OCI-LY1 (cell line): ENCODE measurements around the gene COL9A1.

Experiments
- H2AFZ ChIP-seq: fragments of 200-600 bp; sonication (generic), shearing (Covaris generic); 2 replicates; pipeline ENCODE4 v1.6.0; 2014; ENCODE audit warnings: antibody characterized with exemption, mild to moderate bottlenecking, low read length
- H3F3A ChIP-seq: fragments of 200-600 bp; sonication (generic), shearing (Covaris generic); 2 replicates; pipeline ENCODE4 v1.6.0; 2014; ENCODE audit warnings: mild to moderate bottlenecking, antibody characterized with exemption, low read length, moderate library complexity; ENCODE audit not compliant: insufficient read depth
- H3K27ac ChIP-seq: fragments of 200-600 bp; sonication (generic); 2 replicates; pipeline ENCODE4 v1.5.1; 2014; ENCODE audit warnings: low read length, mixed run types, mild to moderate bottlenecking, low read depth; ENCODE audit not compliant: poor library complexity, severe bottlenecking
- H3K27me3 ChIP-seq: fragments of 200-600 bp; sonication (generic); 2 replicates; pipeline ENCODE4 v1.6.0; 2014; ENCODE audit warnings: antibody characterized with exemption, mild to moderate bottlenecking, low read length, moderate library complexity; ENCODE audit not compliant: insufficient read depth
- H3K36me3 ChIP-seq: fragments of 200-600 bp; sonication (generic); 2 replicates; pipeline ENCODE4 v1.6.1; 2014; ENCODE audit warnings: mild to moderate bottlenecking, antibody characterized with exemption, low read length, moderate library complexity, mixed read lengths; ENCODE audit not compliant: insufficient read depth
- H3K4me1 ChIP-seq: fragments of 200-600 bp; sonication (generic); 2 replicates; pipeline ENCODE4 v1.5.1; 2014; ENCODE audit warnings: mild to moderate bottlenecking, low read length, moderate library complexity; ENCODE audit not compliant: insufficient read depth, severe bottlenecking
- H3K4me2 ChIP-seq: fragments of 200-600 bp; sonication (generic), shearing (Covaris generic); 2 replicates; pipeline ENCODE4 v1.6.1; 2014; ENCODE audit warnings: low read length
- H3K4me3 ChIP-seq: fragments of 200-600 bp; sonication (generic); 2 replicates; pipeline ENCODE4 v1.5.1; 2014; ENCODE audit warnings: low read length, low read depth, mild to moderate bottlenecking, mixed read lengths; ENCODE audit not compliant: poor library complexity, severe bottlenecking
- H3K79me2 ChIP-seq: fragments of 200-600 bp; shearing (Covaris generic); 2 replicates; pipeline ENCODE4 v1.6.1; 2016; ENCODE audit warnings: mixed run types, low read length, mixed read lengths; ENCODE audit not compliant: insufficient read depth
- H3K9ac ChIP-seq: fragments of 200-600 bp; sonication (generic), shearing (Covaris generic); 2 replicates; pipeline ENCODE4 v1.6.1; 2014; ENCODE audit warnings: mild to moderate bottlenecking, low read length, mixed read lengths
- H3K9me2 ChIP-seq: fragments of 200-600 bp; sonication (generic), shearing (Covaris generic); 2 replicates; pipeline ENCODE4 v1.6.1; 2014; ENCODE audit warnings: low read depth, mild to moderate bottlenecking, low read length, mixed read lengths
- H3K9me3 ChIP-seq: fragments of 200-600 bp; shearing (Covaris generic); 2 replicates; pipeline ENCODE4 v1.6.1; 2014; ENCODE audit warnings: low read length, mixed read lengths
- H4K20me1 ChIP-seq: fragments of 200-600 bp; sonication (generic), shearing (Covaris generic); 2 replicates; pipeline ENCODE4 v1.6.0; 2016; ENCODE audit warnings: mild to moderate bottlenecking, low read length; ENCODE audit not compliant: insufficient read depth
- EZH2 ChIP-seq: fragments of 200-600 bp; sonication (generic), shearing (Covaris generic); IDR thresholded peaks from 2 replicates; pipeline ENCODE4 v1.8.0; 2017; ENCODE audit warnings: borderline replicate concordance, mixed run types, mild to moderate bottlenecking, antibody characterized with exemption, low read length, moderate library complexity, mixed read lengths
- TF ChIP-seq, protein P1 (sequence below): fragments of 200-600 bp; sonication (generic), shearing (Covaris generic); IDR thresholded peaks from 2 replicates; pipeline ENCODE4 v1.5.1; 2017; ENCODE audit warnings: mild to moderate bottlenecking, antibody characterized with exemption, low read length, moderate library complexity, mixed read lengths

COL9A1 gene

DNA sequence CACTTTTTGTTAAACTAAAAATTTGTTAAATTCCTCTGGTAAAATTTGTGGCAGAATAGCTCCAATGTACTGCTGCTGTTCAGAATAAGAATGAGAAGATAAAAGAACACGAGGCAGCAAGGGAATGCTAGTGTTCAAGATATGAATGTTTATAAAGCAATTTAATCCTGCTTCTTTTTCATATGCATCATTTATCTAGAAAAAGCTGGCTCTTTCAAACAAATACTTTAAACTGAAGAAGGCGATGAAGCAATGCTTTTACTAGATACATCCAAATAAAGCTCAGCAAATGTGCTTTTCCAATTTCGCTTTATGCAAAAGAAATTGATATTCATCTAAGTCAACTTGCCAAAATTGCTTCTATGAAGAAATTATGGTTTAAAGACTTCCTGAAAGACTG is 66.5 kb downstream of the COL9A1 start:
- H3K4me1 ChIP-seq, result no peaks in the 10 kb centered on the region
- no peak overlapping the region for H3K27ac ChIP-seq
- no peaks in the 10 kb centered on the region for H3K9me3 ChIP-seq
- no peaks in the 10 kb centered on the region for H3F3A ChIP-seq
- TF ChIP-seq, protein P1, sequence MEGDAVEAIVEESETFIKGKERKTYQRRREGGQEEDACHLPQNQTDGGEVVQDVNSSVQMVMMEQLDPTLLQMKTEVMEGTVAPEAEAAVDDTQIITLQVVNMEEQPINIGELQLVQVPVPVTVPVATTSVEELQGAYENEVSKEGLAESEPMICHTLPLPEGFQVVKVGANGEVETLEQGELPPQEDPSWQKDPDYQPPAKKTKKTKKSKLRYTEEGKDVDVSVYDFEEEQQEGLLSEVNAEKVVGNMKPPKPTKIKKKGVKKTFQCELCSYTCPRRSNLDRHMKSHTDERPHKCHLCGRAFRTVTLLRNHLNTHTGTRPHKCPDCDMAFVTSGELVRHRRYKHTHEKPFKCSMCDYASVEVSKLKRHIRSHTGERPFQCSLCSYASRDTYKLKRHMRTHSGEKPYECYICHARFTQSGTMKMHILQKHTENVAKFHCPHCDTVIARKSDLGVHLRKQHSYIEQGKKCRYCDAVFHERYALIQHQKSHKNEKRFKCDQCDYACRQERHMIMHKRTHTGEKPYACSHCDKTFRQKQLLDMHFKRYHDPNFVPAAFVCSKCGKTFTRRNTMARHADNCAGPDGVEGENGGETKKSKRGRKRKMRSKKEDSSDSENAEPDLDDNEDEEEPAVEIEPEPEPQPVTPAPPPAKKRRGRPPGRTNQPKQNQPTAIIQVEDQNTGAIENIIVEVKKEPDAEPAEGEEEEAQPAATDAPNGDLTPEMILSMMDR, result no peak
- TF ChIP-seq EZH2, result no peak
- no peaks in the 10 kb centered on the region for H3K36me3 ChIP-seq
- H4K20me1 ChIP-seq, result no peaks in the 10 kb centered on the region
- H3K9ac ChIP-seq, result no peak overlapping the region
- no peak overlapping the region for H2AFZ ChIP-seq
- no peak overlapping the region for H3K4me2 ChIP-seq
- H3K79me2 ChIP-seq, result no peaks in the 10 kb centered on the region
- H3K4me3 ChIP-seq, result no peak overlapping the region
- no peaks in the 10 kb centered on the region for H3K9me2 ChIP-seq
- H3K27me3 ChIP-seq, result no peaks in the 10 kb centered on the region

DNA sequence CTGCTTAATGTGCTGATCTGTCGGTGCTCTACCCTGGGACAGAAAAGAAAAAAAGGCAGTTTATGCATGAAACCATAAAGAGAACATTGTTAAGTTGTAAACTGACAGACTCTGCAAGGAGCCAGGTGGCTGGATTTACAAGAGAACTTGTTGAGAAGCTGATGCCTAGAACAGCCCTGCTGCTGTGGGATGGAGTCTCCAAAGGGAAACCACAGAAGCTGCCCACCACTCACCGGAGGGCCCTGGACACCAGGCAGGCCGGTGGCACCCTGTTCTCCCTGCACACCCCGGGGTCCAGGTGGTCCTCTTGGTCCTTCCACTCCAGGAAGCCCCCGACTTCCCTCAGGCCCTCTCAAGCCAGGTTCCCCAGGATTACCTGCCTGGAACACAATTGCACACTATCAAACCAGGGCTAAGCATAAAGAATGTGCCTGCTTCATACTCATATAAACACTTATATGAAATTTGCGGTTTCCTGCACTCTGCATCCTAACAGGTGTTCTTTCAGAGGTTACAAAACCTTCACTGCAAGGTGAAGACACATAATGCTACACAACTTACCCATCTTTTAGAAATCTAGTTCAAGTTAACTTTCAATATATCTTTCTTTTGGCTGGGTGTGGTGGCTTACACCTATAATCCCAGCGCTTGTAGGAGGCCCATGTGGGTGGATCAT is 68.2 kb downstream of the COL9A1 start:
- H3K36me3 ChIP-seq, result no peaks in the 10 kb centered on the region
- no peak overlapping the region for H3K4me3 ChIP-seq
- H3F3A ChIP-seq, result no peaks in the 10 kb centered on the region
- no peaks in the 10 kb centered on the region for H4K20me1 ChIP-seq
- no peak overlapping the region for H3K9ac ChIP-seq
- H3K4me1 ChIP-seq, result no peaks in the 10 kb centered on the region
- H3K9me2 ChIP-seq, result no peaks in the 10 kb centered on the region
- no peak overlapping the region for H2AFZ ChIP-seq
- no peaks in the 10 kb centered on the region for H3K9me3 ChIP-seq
- H3K27ac ChIP-seq, result no peak overlapping the region
- no peaks in the 10 kb centered on the region for H3K27me3 ChIP-seq
- TF ChIP-seq, protein P1, result no peak
- no peak for TF ChIP-seq EZH2
- H3K4me2 ChIP-seq, result no peak overlapping the region
- no peaks in the 10 kb centered on the region for H3K79me2 ChIP-seq

DNA sequence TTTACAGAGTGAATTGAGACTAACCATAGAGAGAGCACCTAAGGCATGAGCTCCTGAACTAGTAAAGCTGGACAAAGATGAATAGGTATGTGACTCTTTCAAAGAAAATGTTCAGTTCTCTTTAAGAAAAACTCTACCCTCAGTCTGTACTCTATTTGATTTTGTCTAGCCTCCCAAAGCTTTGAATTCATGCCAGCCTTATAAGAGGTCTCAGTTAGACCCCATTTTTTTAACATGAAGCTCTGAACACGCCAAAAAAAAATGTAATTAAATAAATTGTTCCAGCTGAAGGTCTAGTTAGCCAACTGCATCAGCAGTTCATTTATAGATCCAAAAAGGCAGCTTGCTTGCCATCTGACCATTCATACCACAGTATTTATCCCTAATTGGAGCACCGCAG is 71.6 kb downstream of the COL9A1 start:
- Histone ChIP-seq H3K4me1 (no peaks in the 10 kb centered on the region), H3K27ac (no peak overlapping the region), H3K9me2 (no peaks in the 10 kb centered on the region), H4K20me1 (no peaks in the 10 kb centered on the region), H3K4me2 (no peak overlapping the region), H3K36me3 (no peaks in the 10 kb centered on the region), H3K9ac (no peak overlapping the region), H3K27me3 (no peaks in the 10 kb centered on the region), H3K4me3 (no peak overlapping the region), H3F3A (no peaks in the 10 kb centered on the region), H3K9me3 (no peaks in the 10 kb centered on the region), H2AFZ (no peak overlapping the region), H3K79me2 (no peaks in the 10 kb centered on the region)
- TF ChIP-seq, protein P1, result no peak
- no peak for TF ChIP-seq EZH2
